ENCODE data around the gene ZNF451. TPM values are rescaled to one million over a fixed set of nuclear protein-coding genes. Genes with fewer than 3 reads are reported as not detected.

The ZNF451 gene
- total and polyA plus RNA-seq, 5 donors from 2014 or later, result 28.2 to 148 (median 32.6) TPM

DNA sequence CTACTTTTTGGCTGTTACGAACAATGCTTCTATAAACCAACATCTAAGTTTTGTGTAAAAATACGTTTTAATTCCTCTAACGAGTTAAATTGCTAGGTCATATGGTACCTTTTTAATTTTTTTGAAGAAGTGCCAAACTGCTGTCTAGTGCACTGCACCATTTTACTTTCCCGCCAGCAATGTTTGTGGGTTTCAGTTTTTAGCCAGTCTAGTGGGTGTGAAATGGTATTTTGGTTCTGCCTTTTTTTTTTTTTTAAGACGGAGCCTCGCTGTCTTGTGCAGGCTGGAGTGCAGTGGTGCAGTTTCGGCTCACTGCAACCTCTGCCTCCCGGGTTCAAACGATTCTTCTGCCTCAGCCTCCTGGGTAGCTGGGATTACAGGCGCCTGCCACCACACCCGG, 48.0 kb downstream of the ZNF451 start:
- Histone ChIP-seq H3K36me3 (ENCODE audit: control insufficient read depth, insufficient read depth, low read length) (peaks cover 61% of the 10 kb centered on the region), H3K27ac (ENCODE audit: insufficient read depth, low read length, poor library complexity, severe bottlenecking) (no peak overlapping the region), H3K4me1 (ENCODE audit: control insufficient read depth, insufficient read depth, low read length, poor library complexity, severe bottlenecking) (no peaks in the 10 kb centered on the region), H3K4me3 (ENCODE audit: low read depth, low read length) (no peak overlapping the region), H3K27me3 (ENCODE audit: control insufficient read depth, insufficient read depth, low read length) (no peaks in the 10 kb centered on the region), H3K9me3 (ENCODE audit: control insufficient read depth in 2 of 2, low read length in 2 of 2) (no peaks in the 10 kb centered on the region)
- DNase-seq (no peak), ATAC-seq (ENCODE audit: low read depth in 2 of 2) (no peak)
- peaks cover 64% of the 10 kb centered on the region for H3K36me3 Mint-ChIP-seq
- no peaks in the 10 kb centered on the region for H3K27me3 Mint-ChIP-seq
- peaks cover 0 to 12% (median 1%) of the 10 kb centered on the region in 4 donors for H3K4me1 Mint-ChIP-seq
- no peaks in the 10 kb centered on the region for H3K9me3 Mint-ChIP-seq
- H3K27ac Mint-ChIP-seq, result no peak overlapping the region
- H3K4me3 Mint-ChIP-seq, result no peak overlapping the region

DNA sequence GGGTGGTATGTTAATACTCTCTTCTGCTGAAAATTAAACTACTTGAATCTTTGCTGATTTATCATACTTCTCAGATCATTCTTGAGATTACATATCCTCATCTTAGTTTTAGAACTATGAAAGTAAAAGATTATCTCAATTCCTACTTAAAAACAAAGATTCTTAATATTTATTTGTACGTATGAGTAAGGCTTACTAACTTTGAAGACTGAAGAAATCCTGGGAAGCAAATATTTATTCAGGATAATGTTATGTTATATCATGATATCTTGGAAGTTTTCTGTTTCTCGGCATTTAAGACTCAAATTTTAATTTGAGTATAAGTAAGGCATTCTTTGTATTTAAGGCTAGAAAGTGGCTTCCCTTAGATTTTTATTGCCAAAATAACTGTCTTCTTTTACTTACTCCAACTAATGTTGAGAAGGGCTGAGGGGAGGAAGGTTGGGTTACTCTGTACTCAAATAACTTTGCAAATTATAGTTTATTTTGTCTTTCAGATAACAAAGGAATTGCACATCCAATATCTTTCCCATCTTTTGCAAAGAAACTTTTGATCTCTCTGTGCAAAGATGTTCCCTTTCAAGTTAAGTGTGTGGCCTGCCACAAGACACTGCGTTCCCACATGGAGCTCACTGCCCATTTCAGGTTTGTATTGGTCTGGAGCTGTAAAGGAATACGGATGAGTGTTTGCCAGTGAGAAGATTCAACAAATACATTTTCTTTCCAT, 51.6 kb downstream of the ZNF451 start:
- no peaks in the 10 kb centered on the region for H3K9me3 ChIP-seq (ENCODE audit: control insufficient read depth in 2 of 2, low read length in 2 of 2)
- ATAC-seq (ENCODE audit: low read depth in 2 of 2) (no peak), DNase-seq (no peak)
- Mint-ChIP-seq H3K4me3 (no peak overlapping the region), H3K27me3 (no peaks in the 10 kb centered on the region), H3K9me3 (no peaks in the 10 kb centered on the region), H3K36me3 (peaks cover 61% of the 10 kb centered on the region), H3K4me1 (peaks cover 0 to 22% (median 8%) of the 10 kb centered on the region in 4 donors), H3K27ac (no peak overlapping the region)
- no peak overlapping the region for H3K27ac ChIP-seq (ENCODE audit: insufficient read depth, low read length, poor library complexity, severe bottlenecking)
- no peak overlapping the region for H3K4me3 ChIP-seq (ENCODE audit: low read depth, low read length)
- H3K36me3 ChIP-seq (ENCODE audit: control insufficient read depth, insufficient read depth, low read length), result peaks cover 43% of the 10 kb centered on the region
- no peaks in the 10 kb centered on the region for H3K4me1 ChIP-seq (ENCODE audit: control insufficient read depth, insufficient read depth, low read length, poor library complexity, severe bottlenecking)
- no peaks in the 10 kb centered on the region for H3K27me3 ChIP-seq (ENCODE audit: control insufficient read depth, insufficient read depth, low read length)

DNA sequence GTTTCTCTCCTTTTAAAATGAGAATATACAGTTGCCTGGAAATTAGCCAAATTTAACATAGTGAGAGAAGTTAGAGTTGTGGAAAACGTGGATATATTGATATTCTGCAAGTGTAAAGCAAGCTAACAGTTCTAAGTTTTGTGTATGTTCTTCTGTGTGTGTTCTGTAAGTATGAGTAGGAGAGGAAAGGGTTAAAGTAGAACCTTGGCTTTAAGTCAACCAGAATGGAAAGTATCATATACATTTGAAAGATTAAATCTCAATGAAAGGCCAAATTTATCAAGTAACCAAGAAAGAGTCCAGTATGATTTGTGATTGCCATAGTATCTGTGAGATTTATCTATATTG, 52.2 kb downstream of the ZNF451 start:
- no peak overlapping the region for H3K27ac Mint-ChIP-seq
- H3K27me3 Mint-ChIP-seq, result no peaks in the 10 kb centered on the region
- H3K27ac ChIP-seq (ENCODE audit: insufficient read depth, low read length, poor library complexity, severe bottlenecking), result no peak overlapping the region
- H3K4me3 ChIP-seq (ENCODE audit: low read depth, low read length), result no peak overlapping the region
- no peak for DNase-seq
- no peaks in the 10 kb centered on the region for H3K4me1 ChIP-seq (ENCODE audit: control insufficient read depth, insufficient read depth, low read length, poor library complexity, severe bottlenecking)
- H3K9me3 Mint-ChIP-seq, result no peaks in the 10 kb centered on the region
- H3K4me3 Mint-ChIP-seq, result no peak overlapping the region
- peaks cover 56% of the 10 kb centered on the region for H3K36me3 Mint-ChIP-seq
- no peaks in the 10 kb centered on the region for H3K27me3 ChIP-seq (ENCODE audit: control insufficient read depth, insufficient read depth, low read length)
- no peak for ATAC-seq (ENCODE audit: low read depth in 2 of 2)
- H3K4me1 Mint-ChIP-seq, result peaks cover 0 to 27% (median 11%) of the 10 kb centered on the region in 4 donors
- peaks cover 43% of the 10 kb centered on the region for H3K36me3 ChIP-seq (ENCODE audit: control insufficient read depth, insufficient read depth, low read length)
- H3K9me3 ChIP-seq (ENCODE audit: control insufficient read depth in 2 of 2, low read length in 2 of 2), result no peaks in the 10 kb centered on the region

DNA sequence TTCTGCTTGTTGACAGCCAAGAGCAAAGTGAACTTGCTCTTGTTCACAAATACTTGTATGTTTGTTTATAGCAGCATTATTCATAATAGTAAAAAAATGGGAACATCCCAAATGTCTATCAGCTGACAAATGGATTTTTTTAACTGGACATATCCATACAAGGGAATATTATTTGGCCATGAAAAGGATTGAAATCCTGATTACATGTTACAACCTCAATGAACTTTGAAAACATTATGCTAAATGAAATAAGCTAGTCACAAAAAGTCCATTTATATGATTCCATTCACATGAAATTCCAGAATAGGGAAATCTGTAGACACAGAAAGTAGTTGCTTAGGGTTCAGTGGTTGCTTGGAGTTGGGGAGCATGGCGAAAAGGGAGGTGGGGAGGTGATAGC, 53.7 kb downstream of the ZNF451 start:
- ATAC-seq (ENCODE audit: low read depth in 2 of 2) (no peak), DNase-seq (no peak)
- Histone ChIP-seq H3K36me3 (ENCODE audit: control insufficient read depth, insufficient read depth, low read length) (peaks cover 52% of the 10 kb centered on the region), H3K4me3 (ENCODE audit: low read depth, low read length) (no peak overlapping the region), H3K27ac (ENCODE audit: insufficient read depth, low read length, poor library complexity, severe bottlenecking) (no peak overlapping the region), H3K27me3 (ENCODE audit: control insufficient read depth, insufficient read depth, low read length) (no peaks in the 10 kb centered on the region), H3K9me3 (ENCODE audit: control insufficient read depth in 2 of 2, low read length in 2 of 2) (no peaks in the 10 kb centered on the region), H3K4me1 (ENCODE audit: control insufficient read depth, insufficient read depth, low read length, poor library complexity, severe bottlenecking) (no peaks in the 10 kb centered on the region)
- H3K27ac Mint-ChIP-seq, result no peak overlapping the region
- H3K4me3 Mint-ChIP-seq, result no peak overlapping the region
- no peaks in the 10 kb centered on the region for H3K9me3 Mint-ChIP-seq
- H3K36me3 Mint-ChIP-seq, result peaks cover 65% of the 10 kb centered on the region
- H3K27me3 Mint-ChIP-seq, result no peaks in the 10 kb centered on the region
- H3K4me1 Mint-ChIP-seq, result peaks cover 12 to 40% (median 23%) of the 10 kb centered on the region in 4 donors

DNA sequence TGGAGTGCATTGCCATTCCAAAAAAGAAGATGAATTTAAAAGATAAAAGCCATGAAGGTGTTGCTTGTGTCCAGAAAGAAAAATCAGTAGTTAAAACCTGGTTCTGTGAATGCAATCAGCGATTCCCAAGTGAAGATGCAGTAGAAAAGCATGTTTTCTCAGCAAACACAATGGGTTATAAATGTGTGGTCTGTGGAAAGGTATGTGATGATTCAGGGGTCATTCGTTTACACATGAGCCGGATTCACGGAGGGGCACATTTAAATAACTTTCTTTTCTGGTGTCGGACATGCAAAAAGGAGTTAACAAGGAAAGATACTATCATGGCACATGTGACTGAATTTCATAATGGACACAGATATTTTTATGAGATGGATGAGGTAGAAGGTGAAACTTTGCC, 57.4 kb downstream of the ZNF451 start:
- no peak overlapping the region for H3K27ac ChIP-seq (ENCODE audit: insufficient read depth, low read length, poor library complexity, severe bottlenecking)
- no peak for DNase-seq
- H3K36me3 ChIP-seq (ENCODE audit: control insufficient read depth, insufficient read depth, low read length), result peaks cover 52% of the 10 kb centered on the region
- no peak for ATAC-seq (ENCODE audit: low read depth in 2 of 2)
- H3K27me3 ChIP-seq (ENCODE audit: control insufficient read depth, insufficient read depth, low read length), result no peaks in the 10 kb centered on the region
- no peaks in the 10 kb centered on the region for H3K4me1 ChIP-seq (ENCODE audit: control insufficient read depth, insufficient read depth, low read length, poor library complexity, severe bottlenecking)
- peak overlapping the region in 1 of 3 donors; percentile 54 for H3K27ac Mint-ChIP-seq
- H3K4me3 Mint-ChIP-seq, result peak overlapping the region in 1 of 4 donors; percentile 5
- H3K9me3 Mint-ChIP-seq, result no peaks in the 10 kb centered on the region
- H3K4me1 Mint-ChIP-seq, result peaks cover 12 to 36% (median 26%) of the 10 kb centered on the region in 4 donors
- H3K27me3 Mint-ChIP-seq, result no peaks in the 10 kb centered on the region
- H3K36me3 Mint-ChIP-seq, result peaks cover 65% of the 10 kb centered on the region
- H3K9me3 ChIP-seq (ENCODE audit: control insufficient read depth in 2 of 2, low read length in 2 of 2), result no peaks in the 10 kb centered on the region
- H3K4me3 ChIP-seq (ENCODE audit: low read depth, low read length), result no peak overlapping the region

DNA sequence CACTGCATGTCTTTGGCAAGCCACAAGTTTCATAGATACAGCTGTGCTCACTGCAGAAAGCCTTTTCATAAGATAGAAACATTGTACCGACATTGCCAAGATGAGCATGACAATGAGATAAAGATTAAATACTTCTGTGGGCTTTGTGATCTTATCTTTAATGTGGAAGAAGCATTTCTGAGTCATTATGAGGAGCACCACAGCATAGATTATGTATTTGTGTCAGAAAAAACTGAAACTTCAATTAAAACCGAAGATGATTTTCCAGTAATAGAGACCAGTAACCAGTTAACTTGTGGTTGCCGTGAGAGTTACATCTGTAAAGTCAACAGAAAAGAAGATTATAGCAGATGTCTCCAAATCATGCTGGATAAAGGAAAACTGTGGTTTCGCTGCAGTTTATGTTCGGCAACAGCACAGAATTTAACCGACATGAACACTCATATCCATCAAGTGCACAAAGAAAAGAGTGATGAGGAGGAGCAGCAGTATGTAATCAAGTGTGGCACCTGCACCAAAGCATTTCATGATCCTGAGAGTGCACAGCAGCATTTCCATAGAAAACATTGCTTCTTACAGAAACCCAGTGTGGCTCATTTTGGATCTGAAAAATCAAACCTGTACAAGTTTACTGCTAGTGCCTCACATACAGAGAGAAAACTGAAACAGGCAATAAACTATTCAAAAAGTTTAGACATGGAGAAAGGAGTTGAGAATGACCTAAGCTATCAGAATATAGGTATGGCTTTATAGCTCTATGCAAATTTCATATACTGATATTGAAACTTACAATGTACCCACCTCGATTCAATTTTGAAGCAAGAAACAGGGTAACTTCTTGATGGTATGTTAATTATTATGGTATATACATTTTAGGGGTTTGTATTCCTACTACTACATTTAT, 58.2 kb downstream of the ZNF451 start:
- Mint-ChIP-seq H3K36me3 (peaks cover 63% of the 10 kb centered on the region), H3K4me1 (peaks cover 12 to 36% (median 26%) of the 10 kb centered on the region in 4 donors), H3K27me3 (no peaks in the 10 kb centered on the region), H3K4me3 (no peak overlapping the region), H3K27ac (peak overlapping the region; percentile 33 to 54 (median 41)), H3K9me3 (no peaks in the 10 kb centered on the region)
- peak in 1 of 3 donors; percentile 40 for DNase-seq
- H3K27me3 ChIP-seq (ENCODE audit: control insufficient read depth, insufficient read depth, low read length), result no peaks in the 10 kb centered on the region
- no peaks in the 10 kb centered on the region for H3K4me1 ChIP-seq (ENCODE audit: control insufficient read depth, insufficient read depth, low read length, poor library complexity, severe bottlenecking)
- no peak overlapping the region for H3K27ac ChIP-seq (ENCODE audit: insufficient read depth, low read length, poor library complexity, severe bottlenecking)
- H3K36me3 ChIP-seq (ENCODE audit: control insufficient read depth, insufficient read depth, low read length), result peaks cover 50% of the 10 kb centered on the region
- no peaks in the 10 kb centered on the region for H3K9me3 ChIP-seq (ENCODE audit: control insufficient read depth in 2 of 2, low read length in 2 of 2)
- H3K4me3 ChIP-seq (ENCODE audit: low read depth, low read length), result peak overlapping the region; percentile 28
- ATAC-seq (ENCODE audit: low read depth in 2 of 2), result no peak

DNA sequence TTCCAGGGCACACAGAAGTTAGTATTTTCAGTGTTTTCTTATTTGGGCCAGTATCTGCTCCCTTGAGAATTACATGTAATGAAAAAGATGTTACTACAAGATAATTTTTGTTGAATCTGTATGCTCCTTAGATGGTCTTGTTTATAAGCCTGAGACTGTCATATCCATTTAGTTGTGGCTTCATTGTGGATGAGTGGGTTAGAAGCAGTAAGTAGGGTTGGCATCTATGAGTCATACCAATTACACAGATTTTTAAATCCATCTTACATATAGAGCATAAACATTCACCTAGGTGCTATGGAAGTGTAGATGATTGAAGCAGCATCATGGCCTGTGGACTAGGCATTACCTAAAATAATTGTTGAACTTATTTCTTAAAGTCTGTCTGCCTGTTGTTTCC, 68.7 kb downstream of the ZNF451 start:
- Mint-ChIP-seq H3K36me3 (peaks cover 41% of the 10 kb centered on the region), H3K9me3 (no peaks in the 10 kb centered on the region), H3K27ac (no peak overlapping the region), H3K4me3 (no peak overlapping the region), H3K27me3 (no peaks in the 10 kb centered on the region), H3K4me1 (peaks cover 0 to 4% (median 0%) of the 10 kb centered on the region in 4 donors)
- no peak overlapping the region for H3K4me3 ChIP-seq (ENCODE audit: low read depth, low read length)
- H3K4me1 ChIP-seq (ENCODE audit: control insufficient read depth, insufficient read depth, low read length, poor library complexity, severe bottlenecking), result no peaks in the 10 kb centered on the region
- no peak overlapping the region for H3K27ac ChIP-seq (ENCODE audit: insufficient read depth, low read length, poor library complexity, severe bottlenecking)
- ATAC-seq (ENCODE audit: low read depth in 2 of 2) (no peak), DNase-seq (no peak)
- H3K27me3 ChIP-seq (ENCODE audit: control insufficient read depth, insufficient read depth, low read length), result no peaks in the 10 kb centered on the region
- H3K9me3 ChIP-seq (ENCODE audit: control insufficient read depth in 2 of 2, low read length in 2 of 2), result no peaks in the 10 kb centered on the region
- H3K36me3 ChIP-seq (ENCODE audit: control insufficient read depth, insufficient read depth, low read length), result peaks cover 27% of the 10 kb centered on the region
